Fibroblast of villous mesenchyme (primary cell): Measurements from ENCODE around the gene KIF11. TPM values are rescaled to one million over a fixed set of nuclear protein-coding genes. Genes with fewer than 3 reads are reported as not detected.

Experiments used
- DNase-seq: peaks from one replicate; pipeline ENCODE4 v3.0.0-alpha.2; 2010; ENCODE audit warnings: low read depth
- H3K4me3 ChIP-seq: 2 replicates; pipeline ENCODE4 v1.5.1; 2011; ENCODE audit warnings: low read depth, mild to moderate bottlenecking, low read length
- total RNA-seq: library from RNA; depleted of rRNA; stranded (reverse); fragments of >200 nt; gene quantifications from 2 replicates; pipeline ENCODE4 v1.2.3, GENCODE V29; 2012
- TF ChIP-seq, protein P1 (sequence below): IDR thresholded peaks from 2 replicates; pipeline ENCODE4 v1.5.1; 2012; ENCODE audit warnings: low read depth, mild to moderate bottlenecking, low read length; ENCODE audit not compliant: insufficient read depth

Gene KIF11
- total RNA-seq, 1 donor, result 20.7 TPM

DNA sequence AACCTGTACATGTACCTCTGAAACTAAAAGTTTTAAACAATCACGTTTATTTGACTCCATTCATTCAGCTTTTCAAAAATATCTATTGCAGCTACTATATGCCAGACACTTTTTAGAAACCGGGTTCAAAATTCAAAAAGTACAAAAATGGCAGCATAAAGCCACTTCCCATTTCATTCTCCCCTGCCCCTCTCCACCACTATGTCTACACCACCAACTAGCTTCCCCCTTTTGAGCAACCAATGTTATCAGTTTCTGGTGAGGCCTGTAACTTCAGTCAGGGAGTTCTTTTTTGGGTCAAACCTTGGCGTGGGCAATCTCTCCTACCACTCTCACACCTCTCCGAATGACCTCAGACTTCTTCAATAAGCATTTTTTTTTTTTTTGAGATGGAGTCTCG lies 85.3 kb downstream of the KIF11 start:
- no peak for DNase-seq
- TF ChIP-seq, protein P1, sequence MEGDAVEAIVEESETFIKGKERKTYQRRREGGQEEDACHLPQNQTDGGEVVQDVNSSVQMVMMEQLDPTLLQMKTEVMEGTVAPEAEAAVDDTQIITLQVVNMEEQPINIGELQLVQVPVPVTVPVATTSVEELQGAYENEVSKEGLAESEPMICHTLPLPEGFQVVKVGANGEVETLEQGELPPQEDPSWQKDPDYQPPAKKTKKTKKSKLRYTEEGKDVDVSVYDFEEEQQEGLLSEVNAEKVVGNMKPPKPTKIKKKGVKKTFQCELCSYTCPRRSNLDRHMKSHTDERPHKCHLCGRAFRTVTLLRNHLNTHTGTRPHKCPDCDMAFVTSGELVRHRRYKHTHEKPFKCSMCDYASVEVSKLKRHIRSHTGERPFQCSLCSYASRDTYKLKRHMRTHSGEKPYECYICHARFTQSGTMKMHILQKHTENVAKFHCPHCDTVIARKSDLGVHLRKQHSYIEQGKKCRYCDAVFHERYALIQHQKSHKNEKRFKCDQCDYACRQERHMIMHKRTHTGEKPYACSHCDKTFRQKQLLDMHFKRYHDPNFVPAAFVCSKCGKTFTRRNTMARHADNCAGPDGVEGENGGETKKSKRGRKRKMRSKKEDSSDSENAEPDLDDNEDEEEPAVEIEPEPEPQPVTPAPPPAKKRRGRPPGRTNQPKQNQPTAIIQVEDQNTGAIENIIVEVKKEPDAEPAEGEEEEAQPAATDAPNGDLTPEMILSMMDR, result no peak
- H3K4me3 ChIP-seq, result no peak overlapping the region

DNA sequence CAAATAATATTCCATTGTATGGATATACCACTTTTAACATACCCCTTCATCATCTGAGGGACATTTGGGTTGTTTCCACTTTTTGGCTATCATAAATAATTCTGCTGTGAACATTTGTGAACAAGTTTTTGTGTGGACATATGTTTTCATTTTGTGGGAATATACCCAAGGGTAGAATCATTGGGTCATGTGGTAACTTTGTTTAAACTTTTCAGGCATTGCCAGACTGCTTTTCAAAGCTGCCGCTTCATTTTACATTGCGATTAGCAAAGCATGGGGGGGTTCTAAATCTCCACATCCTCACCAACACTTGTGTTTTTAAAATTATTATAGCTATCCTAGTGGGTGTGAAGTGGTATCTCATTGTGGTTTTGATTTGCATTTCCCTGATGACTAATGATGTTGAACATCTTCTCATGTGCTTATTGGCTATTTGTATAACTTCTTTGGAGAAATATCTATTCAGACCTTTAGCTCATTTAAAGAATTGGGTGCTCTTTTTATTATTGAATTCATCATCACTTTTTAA lies 88.4 kb downstream of the KIF11 start:
- no peak overlapping the region for H3K4me3 ChIP-seq
- TF ChIP-seq, protein P1, result no peak
- DNase-seq, result no peak

DNA sequence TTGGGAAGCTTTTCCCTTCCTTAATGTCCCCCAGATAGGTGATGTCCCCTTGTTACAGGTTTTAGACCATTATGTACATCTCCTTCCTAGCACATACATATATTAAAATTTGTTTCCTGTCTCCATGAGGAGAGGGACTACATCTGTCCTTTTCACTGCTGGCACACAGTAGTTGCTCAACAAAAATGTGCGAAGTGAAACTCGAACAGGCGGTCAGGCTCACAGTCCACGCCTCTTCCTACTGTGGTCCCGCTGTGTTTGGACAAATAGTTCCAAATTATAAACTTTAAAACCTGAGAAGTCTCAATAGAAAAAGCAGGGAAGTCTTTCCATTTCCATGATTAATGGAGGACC lies 95.6 kb downstream of the KIF11 start:
- TF ChIP-seq, protein P1, result no peak
- peak overlapping the region; percentile 67 for H3K4me3 ChIP-seq
- DNase-seq, result no peak

DNA sequence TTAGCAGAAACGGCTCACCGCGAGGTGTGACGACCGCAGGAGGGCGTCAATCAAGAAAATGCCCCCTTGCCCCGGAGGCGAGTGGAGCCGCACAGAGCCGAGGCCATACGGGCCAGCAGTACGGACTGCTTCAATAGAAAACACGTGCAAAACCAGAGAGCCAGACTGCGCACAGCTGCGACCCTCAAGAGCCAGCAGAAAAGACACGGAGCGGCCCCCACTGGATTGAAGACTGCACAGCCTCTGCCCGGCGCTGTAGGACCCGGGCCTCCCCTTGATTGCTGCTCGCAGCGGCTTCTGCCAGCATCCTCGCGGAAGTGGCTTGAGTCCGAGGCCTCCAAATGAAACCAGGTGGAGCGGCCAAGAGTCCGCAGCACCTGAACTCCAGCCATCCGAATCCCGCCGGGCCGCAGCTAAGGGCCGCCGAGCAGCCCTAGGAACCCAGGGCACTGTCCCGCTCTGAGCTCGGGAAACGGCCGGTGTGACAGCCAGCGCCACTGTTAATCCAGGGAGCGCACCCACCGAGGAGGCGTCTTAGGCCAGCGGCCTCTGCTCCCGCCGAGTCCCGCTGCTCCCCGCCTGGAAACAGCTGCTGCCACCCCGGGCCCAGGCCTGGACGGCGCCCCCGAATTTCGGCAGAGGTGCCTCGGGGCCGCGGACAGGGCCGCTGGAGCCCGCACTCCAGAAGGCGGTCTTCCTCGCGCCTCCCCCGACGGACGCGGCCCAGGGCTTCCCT lies 96.2 kb downstream of the KIF11 start:
- peak overlapping the region; percentile 67 for H3K4me3 ChIP-seq
- TF ChIP-seq, protein P1, result no peak
- DNase-seq, result peak; percentile 35

DNA sequence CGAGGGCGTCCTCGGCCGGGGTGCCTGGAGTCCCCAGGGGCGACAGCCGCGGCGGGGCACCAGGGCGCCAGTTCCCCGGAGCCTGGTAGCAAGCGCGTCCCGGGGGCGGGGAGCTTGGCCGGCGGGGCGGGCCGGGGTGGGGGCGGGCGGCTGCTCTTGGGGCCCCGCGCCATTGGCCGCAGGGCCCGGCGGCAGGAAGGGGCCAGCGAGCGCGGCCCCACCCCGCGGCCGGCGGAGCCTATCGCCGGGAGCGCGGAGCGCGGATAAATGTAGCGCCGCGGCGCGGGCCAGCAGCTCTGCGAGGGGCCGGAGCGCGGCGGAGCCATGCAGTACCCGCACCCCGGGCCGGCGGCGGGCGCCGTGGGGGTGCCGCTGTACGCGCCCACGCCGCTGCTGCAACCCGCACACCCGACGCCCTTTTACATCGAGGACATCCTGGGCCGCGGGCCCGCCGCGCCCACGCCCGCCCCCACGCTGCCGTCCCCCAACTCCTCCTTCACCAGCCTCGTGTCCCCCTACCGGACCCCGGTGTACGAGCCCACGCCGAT lies 96.8 kb downstream of the KIF11 start, which contains the start of gene HHEX:
Gene HHEX, plus strand, starts transcription at position 293 of the 548 bp plus-strand sequence. Its CDS starts 32 bp downstream, at position 325.
- TF ChIP-seq, protein P1, result no peak
- peak within 1 kb of the TSS; percentile 72 for H3K4me3 ChIP-seq
- peak; percentile 67 for DNase-seq

DNA sequence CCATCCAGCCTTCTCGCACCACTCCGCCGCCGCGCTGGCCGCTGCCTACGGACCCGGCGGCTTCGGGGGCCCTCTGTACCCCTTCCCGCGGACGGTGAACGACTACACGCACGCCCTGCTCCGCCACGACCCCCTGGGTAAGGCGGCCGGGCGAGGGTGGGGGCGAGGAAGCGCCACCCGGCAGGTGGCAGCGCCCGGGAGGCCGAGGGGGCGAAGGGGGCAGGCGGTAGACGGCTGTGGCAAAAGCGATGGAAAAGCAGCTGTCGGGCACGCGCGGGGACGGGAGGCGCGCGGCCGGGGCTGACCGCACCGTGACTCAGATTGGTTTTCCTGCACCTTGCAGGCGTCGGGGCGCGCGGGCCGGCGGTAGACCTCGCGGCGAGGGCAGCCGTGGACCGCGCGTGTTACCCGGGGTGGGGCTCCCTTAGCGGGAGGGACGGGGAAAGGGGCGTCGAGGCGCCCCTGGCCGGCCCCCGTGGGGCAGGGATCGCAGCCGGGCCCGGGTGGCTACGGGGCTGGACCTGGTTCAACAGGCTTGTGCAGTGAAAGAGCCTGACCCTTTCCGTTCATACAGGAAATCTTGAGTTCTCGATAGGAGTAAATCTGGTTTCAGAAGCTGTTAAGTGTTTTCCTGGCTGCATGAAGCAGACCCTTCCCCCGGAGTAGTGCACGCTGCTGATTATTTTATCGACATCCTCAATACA lies 97.4 kb downstream of the KIF11 start:
- peak; percentile 63 for DNase-seq
- TF ChIP-seq, protein P1, result no peak
- peak overlapping the region; percentile 72 for H3K4me3 ChIP-seq
